Activated B cell treated with CpG ODN at 0.5 μM for 24 hours (primary cell): ENCODE data around the gene FRMD3. TPM values are rescaled to one million over a fixed set of nuclear protein-coding genes. Genes with fewer than 3 reads are reported as not detected.

Experiments used
- ATAC-seq: fragments of 200-7000 bp; cut with Tn5 transposase; one replicate; pipeline ENCODE4 v1.10.0; 2021; ENCODE audit warnings: low read depth, mild to moderate bottlenecking, moderate library complexity
- CTCF ChIA-PET: fragments of 350-600 bp; sonication (Branson Sonifier 250); formaldehyde crosslinking; loops from one replicate; lab custom pipeline; 2021; ENCODE audit warnings: antibody characterized with exemption; lab: Charles Lee
- POLR2A ChIA-PET: fragments of 350-600 bp; sonication (Branson Sonifier 250); formaldehyde crosslinking; loops from one replicate; lab custom pipeline; 2021; ENCODE audit warnings: antibody characterized with exemption; lab: Charles Lee
- DNase-seq: peaks from one replicate; pipeline ENCODE4 v3.0.0; 2022
- H3K27ac Mint-ChIP-seq: one replicate; pipeline ENCODE4 v1.8.0; 2020; ENCODE audit warnings: mixed read lengths
- H3K27me3 Mint-ChIP-seq: one replicate; pipeline ENCODE4 v1.8.0; 2021; ENCODE audit warnings: mixed read lengths
- H3K36me3 Mint-ChIP-seq: one replicate; pipeline ENCODE4 v1.8.0; 2021; ENCODE audit warnings: low read depth, mixed read lengths
- H3K4me1 Mint-ChIP-seq: one replicate; pipeline ENCODE4 v1.8.0; 2021; ENCODE audit warnings: mixed read lengths
- H3K4me3 Mint-ChIP-seq: one replicate; pipeline ENCODE4 v1.8.0; 2020; ENCODE audit warnings: mild to moderate bottlenecking, mixed read lengths
- H3K9me3 Mint-ChIP-seq: one replicate; pipeline ENCODE4 v1.8.0; 2020; ENCODE audit warnings: mixed read lengths
- CTCF ChIP-seq: fragments of 200-600 bp; IDR thresholded peaks from one replicate; pipeline ENCODE4 v1.8.0; 2022; ENCODE audit warnings: antibody characterized with exemption, mild to moderate bottlenecking
- intact Hi-C: fragments of 100-400 bp; cut with micrococcal nuclease; formaldehyde crosslinking; loops from one replicate; pipeline ENCODE4 v1.15.1; 2024
- total RNA-seq: library from RNA; stranded (reverse); gene quantifications from 2 replicates; pipeline ENCODE4 v1.2.3, GENCODE V29; 2022

The FRMD3 gene
- total RNA-seq, 1 donor from 2014 or later = 0.91 TPM

GRCh38 chr9:83299571-83299970 is 238.6 kb downstream of the FRMD3 start:
- DNase-seq (no peak), ATAC-seq (no peak)
- no peaks in the 10 kb centered on the region for H3K36me3 Mint-ChIP-seq
- ChIA-PET POLR2A (no interaction called here), CTCF (no interaction called here)
- no peaks in the 10 kb centered on the region for H3K9me3 Mint-ChIP-seq
- no peaks in the 10 kb centered on the region for H3K27me3 Mint-ChIP-seq
- no peak overlapping the region for H3K27ac Mint-ChIP-seq
- no peak overlapping the region for H3K4me3 Mint-ChIP-seq
- H3K4me1 Mint-ChIP-seq = no peaks in the 10 kb centered on the region
- TF ChIP-seq CTCF = no peak
- intact Hi-C loops = no loop called here

GRCh38 chr9:83299094-83299493 is 239.1 kb downstream of the FRMD3 start:
- H3K4me3 Mint-ChIP-seq = no peak overlapping the region
- POLR2A ChIA-PET = no interaction called here
- H3K4me1 Mint-ChIP-seq = no peaks in the 10 kb centered on the region
- intact Hi-C loops = no loop called here
- ATAC-seq (no peak), DNase-seq (no peak)
- H3K36me3 Mint-ChIP-seq = no peaks in the 10 kb centered on the region
- no peaks in the 10 kb centered on the region for H3K9me3 Mint-ChIP-seq
- CTCF ChIA-PET = no interaction called here
- H3K27ac Mint-ChIP-seq = no peak overlapping the region
- no peak for TF ChIP-seq CTCF
- no peaks in the 10 kb centered on the region for H3K27me3 Mint-ChIP-seq

- H3K9me3 Mint-ChIP-seq = no peaks in the 10 kb centered on the region
- intact Hi-C loops = no loop called here
- no peak for DNase-seq
- H3K36me3 Mint-ChIP-seq = no peaks in the 10 kb centered on the region
- ChIA-PET CTCF (no interaction called here), POLR2A (no interaction called here)
- ATAC-seq = no peak
- H3K27ac Mint-ChIP-seq = no peak overlapping the region
- no peak overlapping the region for H3K4me3 Mint-ChIP-seq
- no peak for TF ChIP-seq CTCF
- no peaks in the 10 kb centered on the region for H3K27me3 Mint-ChIP-seq
- H3K4me1 Mint-ChIP-seq = no peaks in the 10 kb centered on the region
These were observed 242.1 kb downstream of the FRMD3 start for GRCh38 chr9:83296123-83296522.

- ATAC-seq (no peak), DNase-seq (no peak)
- TF ChIP-seq CTCF = no peak
- CTCF ChIA-PET = no interaction called here
- intact Hi-C loops = no loop called here
- H3K4me3 Mint-ChIP-seq = no peak overlapping the region
- no peaks in the 10 kb centered on the region for H3K4me1 Mint-ChIP-seq
- POLR2A ChIA-PET = no interaction called here
- no peaks in the 10 kb centered on the region for H3K27me3 Mint-ChIP-seq
- H3K36me3 Mint-ChIP-seq = no peaks in the 10 kb centered on the region
- no peak overlapping the region for H3K27ac Mint-ChIP-seq
- H3K9me3 Mint-ChIP-seq = no peaks in the 10 kb centered on the region
These were observed 243.4 kb downstream of the FRMD3 start for GRCh38 chr9:83294816-83295215.

- H3K36me3 Mint-ChIP-seq = no peaks in the 10 kb centered on the region
- no peak for TF ChIP-seq CTCF
- intact Hi-C loops = no loop called here
- H3K4me1 Mint-ChIP-seq = no peaks in the 10 kb centered on the region
- no peak overlapping the region for H3K27ac Mint-ChIP-seq
- no peak overlapping the region for H3K4me3 Mint-ChIP-seq
- H3K27me3 Mint-ChIP-seq = no peaks in the 10 kb centered on the region
- no peak for ATAC-seq
- H3K9me3 Mint-ChIP-seq = no peaks in the 10 kb centered on the region
- no peak for DNase-seq
- POLR2A ChIA-PET = no interaction called here
- CTCF ChIA-PET = no interaction called here
These were observed 247.0 kb downstream of the FRMD3 start for GRCh38 chr9:83291196-83291595.
